Mesendoderm (in vitro differentiated cells): ENCODE data around the gene SPON1. TPM values are rescaled to one million over a fixed set of nuclear protein-coding genes. Genes with fewer than 3 reads are reported as not detected.

Experiments
- small RNA-seq: library from polyadenylated mRNA; stranded (forward); fragments of <200 nt; extraction: miRNeasy Mini kit (QIAGEN cat#:217004); gene quantifications from one replicate; pipeline ENCODE3, GENCODE V24; 2013; ENCODE audit not compliant: insufficient read depth

The SPON1 gene

Small RNA genes within 50 kb of the gene (small RNA-seq; reads per million reads assigned to genes)
- gene RNA5SP332 = not detected
